K562 (cell line): Measurements from ENCODE around the gene DEK. TPM values are rescaled to one million over a fixed set of nuclear protein-coding genes. Genes with fewer than 3 reads are reported as not detected.

Experiments used
- CBFA2T2 ChIP-seq: fragments of 450-650 bp; conservative IDR thresholded peaks from 2 replicates; pipeline ENCODE4 v1.6.1; 2017; ENCODE audit warnings: mild to moderate bottlenecking
- FOXA3 ChIP-seq, 2 experiments: fragments of 450-650 bp in 1 of 2; sonication (generic) in 1 of 2; formaldehyde crosslinking; IDR thresholded peaks in 1 of 2; conservative IDR thresholded peaks in 1 of 2; 2 replicates each; pipeline versions ENCODE4 v1.4.0 to v1.8.0; 2020 to 2022; ENCODE audit warnings: mild to moderate bottlenecking in 2 of 2, missing genetic modification reagents in 1 of 2
- HDAC1 ChIP-seq, 2 experiments: fragments of 450-650 bp; IDR thresholded peaks; 2 replicates each; pipeline ENCODE4 v1.6.1; 2016 to 2017; ENCODE audit warnings: inconsistent platforms in 1 of 2, mild to moderate bottlenecking in 1 of 2, moderate library complexity in 1 of 2
- KDM1A ChIP-seq, 2 experiments: fragments of 450-650 bp; IDR thresholded peaks; 2 replicates each; pipeline ENCODE4 v1.6.1; 2016; ENCODE audit warnings: mild to moderate bottlenecking in 2 of 2
- MYBL2 ChIP-seq, 2 experiments: fragments of 450-650 bp in 1 of 2; sonication (generic) in 1 of 2; formaldehyde crosslinking in 1 of 2; IDR thresholded peaks; 2 replicates each; pipeline versions ENCODE4 v1.6.1 to v1.8.1; 2017 to 2022; ENCODE audit warnings: borderline replicate concordance in 1 of 2, inconsistent platforms in 1 of 2, low read depth in 1 of 2, mild to moderate bottlenecking in 1 of 2, missing genetic modification reagents in 1 of 2, moderate library complexity in 1 of 2
- RBFOX2 ChIP-seq: fragments of 200-400 bp; formaldehyde crosslinking; IDR thresholded peaks from 2 replicates; pipeline ENCODE4 v1.6.1; 2017; ENCODE audit warnings: low read depth, mild to moderate bottlenecking, low read length, moderate library complexity
- RCOR1 ChIP-seq, 2 experiments: IDR thresholded peaks; 2 replicates each; pipeline ENCODE4 v1.6.1; 2012; ENCODE audit warnings: low read depth in 2 of 2, low read length in 2 of 2, borderline replicate concordance in 1 of 2, improper control_type of control experiment in 1 of 2
- RFX7 ChIP-seq: fragments of 250-450 bp; sonication (Bioruptor Pico); IDR thresholded peaks from 2 replicates; pipeline ENCODE4 v1.5.1; 2021; ENCODE audit warnings: mild to moderate bottlenecking
- SP1 ChIP-seq: sonication (generic); formaldehyde crosslinking; IDR thresholded peaks from 2 replicates; pipeline ENCODE4 v1.8.1; 2022; ENCODE audit warnings: mild to moderate bottlenecking, missing genetic modification reagents
- SRSF7 ChIP-seq: fragments of 200-400 bp; formaldehyde crosslinking; optimal IDR thresholded peaks from 2 replicates; pipeline ENCODE3; 2017; ENCODE audit warnings: mild to moderate bottlenecking, low read depth, low read length
- TCF3 ChIP-seq: sonication (generic); formaldehyde crosslinking; IDR thresholded peaks from 2 replicates; pipeline ENCODE4 v1.4.0; 2020; ENCODE audit warnings: mild to moderate bottlenecking, missing genetic modification reagents
- TEAD4 ChIP-seq, 2 experiments: sonication (generic) in 1 of 2; formaldehyde crosslinking in 1 of 2; IDR thresholded peaks; 2 replicates each; pipeline versions ENCODE4 v1.6.1 to v1.8.0; 2012 to 2022; ENCODE audit warnings: borderline replicate concordance in 1 of 2, inconsistent platforms in 1 of 2, low read length in 1 of 2, mild to moderate bottlenecking in 1 of 2, missing genetic modification reagents in 1 of 2
- ZNF431 ChIP-seq: sonication (generic); formaldehyde crosslinking; IDR thresholded peaks from 2 replicates; pipeline ENCODE4 v1.8.0; 2022; ENCODE audit warnings: mild to moderate bottlenecking, missing genetic modification reagents
- ZNF644 ChIP-seq: fragments of 200-800 bp; sonication (Bioruptor generic); IDR thresholded peaks from 2 replicates; pipeline ENCODE4 v1.6.1; 2016; ENCODE audit warnings: low read depth, missing genetic modification characterization, missing compliant biosample characterization
- ZZZ3 ChIP-seq: fragments of 450-650 bp; IDR thresholded peaks from 2 replicates; pipeline ENCODE4 v1.6.1; 2016; ENCODE audit warnings: antibody characterized with exemption, mild to moderate bottlenecking, moderate library complexity
- polyA plus RNA-seq, 8 experiments: library from polyadenylated mRNA; depleted of rRNA in 4 of 8; stranded (reverse) in 5 of 8; unstranded in 3 of 8; fragments of >200 nt; fragmentation: Nextera tagmentation in 2 of 8; fragmentation: Illumina TruSeq in 1 of 8; extraction: Ambion mirVana in 2 of 8; extraction: Trizol in 1 of 8; gene quantifications; 2 replicates each; pipeline versions ENCODE4 v1.2.1 to v1.2.3, GENCODE V29; 2011 to 2014; ENCODE audit warnings: inconsistent platforms in 1 of 8, missing spikeins in 1 of 8
- total RNA-seq, 7 experiments: library from RNA; depleted of rRNA in 6 of 7; stranded (reverse); fragments of >200 nt in 6 of 7; fragmentation: Illumina TruSeq in 2 of 7; extraction: Trizol in 2 of 7; gene quantifications; 2 replicates each; pipeline versions ENCODE4 v1.2.1 to v1.2.3, GENCODE V29; 2011 to 2021; ENCODE audit warnings: low replicate concordance in 1 of 7
- TF ChIP-seq, protein P1 (sequence below): sonication (generic); formaldehyde crosslinking; IDR thresholded peaks from 2 replicates; pipeline ENCODE4 v1.8.0; 2022; ENCODE audit warnings: mild to moderate bottlenecking, missing genetic modification reagents, borderline replicate concordance
- TF ChIP-seq, protein P2 (sequence below): fragments of 450-650 bp; IDR thresholded peaks from 2 replicates; pipeline ENCODE4 v1.6.1; 2017; ENCODE audit warnings: antibody characterized with exemption
- TF ChIP-seq, protein P3 (sequence below): fragments of 450-650 bp; IDR thresholded peaks from 2 replicates; pipeline ENCODE4 v1.6.1; 2018; ENCODE audit not compliant: partially characterized antibody
- TF ChIP-seq, protein P4 (sequence below): fragments of 250-450 bp; sonication (Bioruptor Pico); IDR thresholded peaks from 2 replicates; pipeline ENCODE4 v1.8.0; 2021; ENCODE audit warnings: borderline replicate concordance, mild to moderate bottlenecking, moderate library complexity; ENCODE audit not compliant: poor library complexity, severe bottlenecking

The DEK gene
- total and polyA plus RNA-seq, 9 of the 15 experiments (the other 6 are each of a cell fraction or from before 2014, with no cell fraction given), result 82.3 to 338 (median 184) TPM

DNA sequence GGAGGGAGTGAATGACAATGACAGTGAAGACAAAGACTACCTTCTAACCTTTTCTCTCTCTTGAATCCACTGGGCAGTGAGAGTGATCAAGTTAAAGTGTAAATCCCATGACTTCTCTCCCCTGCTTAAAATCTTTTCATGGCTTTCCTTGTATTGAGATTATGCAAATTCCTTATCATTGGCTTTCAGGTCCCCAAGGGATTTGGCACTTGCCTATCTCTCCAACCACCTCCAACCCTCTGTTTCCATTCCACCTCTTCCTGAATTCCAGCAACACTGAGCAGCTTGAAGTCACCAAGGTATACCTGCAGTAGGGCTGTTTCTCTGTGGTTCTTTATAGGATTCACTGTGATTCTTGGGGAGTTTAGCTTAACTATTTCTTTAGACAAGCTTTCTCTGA, 48.0 kb upstream of the DEK start (continued):
- no peak for TF ChIP-seq SRSF7
- TF ChIP-seq FOXA3 (CRISPR knock-in tag; conservative IDR thresholded peaks at IDR 0.05 in 1 of 2, IDR thresholded peaks at IDR 0.05 in 1 of 2), result no peak
- TF ChIP-seq SP1 (CRISPR knock-in tag), result no peak
- TF ChIP-seq, protein P1, sequence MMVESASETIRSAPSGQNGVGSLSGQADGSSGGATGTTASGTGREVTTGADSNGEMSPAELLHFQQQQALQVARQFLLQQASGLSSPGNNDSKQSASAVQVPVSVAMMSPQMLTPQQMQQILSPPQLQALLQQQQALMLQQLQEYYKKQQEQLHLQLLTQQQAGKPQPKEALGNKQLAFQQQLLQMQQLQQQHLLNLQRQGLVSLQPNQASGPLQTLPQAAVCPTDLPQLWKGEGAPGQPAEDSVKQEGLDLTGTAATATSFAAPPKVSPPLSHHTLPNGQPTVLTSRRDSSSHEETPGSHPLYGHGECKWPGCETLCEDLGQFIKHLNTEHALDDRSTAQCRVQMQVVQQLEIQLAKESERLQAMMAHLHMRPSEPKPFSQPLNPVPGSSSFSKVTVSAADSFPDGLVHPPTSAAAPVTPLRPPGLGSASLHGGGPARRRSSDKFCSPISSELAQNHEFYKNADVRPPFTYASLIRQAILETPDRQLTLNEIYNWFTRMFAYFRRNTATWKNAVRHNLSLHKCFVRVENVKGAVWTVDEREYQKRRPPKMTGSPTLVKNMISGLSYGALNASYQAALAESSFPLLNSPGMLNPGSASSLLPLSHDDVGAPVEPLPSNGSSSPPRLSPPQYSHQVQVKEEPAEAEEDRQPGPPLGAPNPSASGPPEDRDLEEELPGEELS (CRISPR knock-in tag), result no peak
- TF ChIP-seq ZNF644, result no peak
- TF ChIP-seq, protein P2, sequence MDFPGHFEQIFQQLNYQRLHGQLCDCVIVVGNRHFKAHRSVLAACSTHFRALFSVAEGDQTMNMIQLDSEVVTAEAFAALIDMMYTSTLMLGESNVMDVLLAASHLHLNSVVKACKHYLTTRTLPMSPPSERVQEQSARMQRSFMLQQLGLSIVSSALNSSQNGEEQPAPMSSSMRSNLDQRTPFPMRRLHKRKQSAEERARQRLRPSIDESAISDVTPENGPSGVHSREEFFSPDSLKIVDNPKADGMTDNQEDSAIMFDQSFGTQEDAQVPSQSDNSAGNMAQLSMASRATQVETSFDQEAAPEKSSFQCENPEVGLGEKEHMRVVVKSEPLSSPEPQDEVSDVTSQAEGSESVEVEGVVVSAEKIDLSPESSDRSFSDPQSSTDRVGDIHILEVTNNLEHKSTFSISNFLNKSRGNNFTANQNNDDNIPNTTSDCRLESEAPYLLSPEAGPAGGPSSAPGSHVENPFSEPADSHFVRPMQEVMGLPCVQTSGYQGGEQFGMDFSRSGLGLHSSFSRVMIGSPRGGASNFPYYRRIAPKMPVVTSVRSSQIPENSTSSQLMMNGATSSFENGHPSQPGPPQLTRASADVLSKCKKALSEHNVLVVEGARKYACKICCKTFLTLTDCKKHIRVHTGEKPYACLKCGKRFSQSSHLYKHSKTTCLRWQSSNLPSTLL, result no peak
- no peak for TF ChIP-seq MYBL2 (IDR thresholded peaks at IDR 0.05; ENCODE audit: low read depth)
- no peak for TF ChIP-seq MYBL2 (CRISPR knock-in tag; IDR thresholded peaks at IDR 0.05; ENCODE audit: borderline replicate concordance)
- peak in 1 of 2 experiments; percentile 79; a peak in 2 of 4 replicates for TF ChIP-seq HDAC1 (IDR thresholded peaks at IDR 0.05)
- TF ChIP-seq RFX7 (CRISPR knock-in tag), result no peak
- TF ChIP-seq, protein P3, sequence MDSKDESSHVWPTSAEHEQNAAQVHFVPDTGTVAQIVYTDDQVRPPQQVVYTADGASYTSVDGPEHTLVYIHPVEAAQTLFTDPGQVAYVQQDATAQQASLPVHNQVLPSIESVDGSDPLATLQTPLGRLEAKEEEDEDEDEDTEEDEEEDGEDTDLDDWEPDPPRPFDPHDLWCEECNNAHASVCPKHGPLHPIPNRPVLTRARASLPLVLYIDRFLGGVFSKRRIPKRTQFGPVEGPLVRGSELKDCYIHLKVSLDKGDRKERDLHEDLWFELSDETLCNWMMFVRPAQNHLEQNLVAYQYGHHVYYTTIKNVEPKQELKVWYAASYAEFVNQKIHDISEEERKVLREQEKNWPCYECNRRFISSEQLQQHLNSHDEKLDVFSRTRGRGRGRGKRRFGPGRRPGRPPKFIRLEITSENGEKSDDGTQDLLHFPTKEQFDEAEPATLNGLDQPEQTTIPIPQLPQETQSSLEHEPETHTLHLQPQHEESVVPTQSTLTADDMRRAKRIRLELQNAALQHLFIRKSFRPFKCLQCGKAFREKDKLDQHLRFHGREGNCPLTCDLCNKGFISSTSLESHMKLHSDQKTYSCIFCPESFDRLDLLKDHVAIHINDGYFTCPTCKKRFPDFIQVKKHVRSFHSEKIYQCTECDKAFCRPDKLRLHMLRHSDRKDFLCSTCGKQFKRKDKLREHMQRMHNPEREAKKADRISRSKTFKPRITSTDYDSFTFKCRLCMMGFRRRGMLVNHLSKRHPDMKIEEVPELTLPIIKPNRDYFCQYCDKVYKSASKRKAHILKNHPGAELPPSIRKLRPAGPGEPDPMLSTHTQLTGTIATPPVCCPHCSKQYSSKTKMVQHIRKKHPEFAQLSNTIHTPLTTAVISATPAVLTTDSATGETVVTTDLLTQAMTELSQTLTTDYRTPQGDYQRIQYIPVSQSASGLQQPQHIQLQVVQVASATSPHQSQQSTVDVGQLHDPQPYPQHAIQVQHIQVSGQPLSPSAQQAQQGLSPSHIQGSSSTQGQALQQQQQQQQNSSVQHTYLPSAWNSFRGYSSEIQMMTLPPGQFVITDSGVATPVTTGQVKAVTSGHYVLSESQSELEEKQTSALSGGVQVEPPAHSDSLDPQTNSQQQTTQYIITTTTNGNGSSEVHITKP, result no peak
- TF ChIP-seq RBFOX2, result no peak
- TF ChIP-seq TCF3 (CRISPR knock-in tag), result peak; percentile 64
- no peak for TF ChIP-seq ZNF431 (CRISPR knock-in tag)
- TF ChIP-seq RCOR1 (IDR thresholded peaks at IDR 0.05; ENCODE audit: borderline replicate concordance in 1 of 2, low read depth in 2 of 2, low read length in 2 of 2), result peak in 1 of 2 experiments; percentile 78; a peak in 1 of 4 replicates
- TF ChIP-seq, protein P4, sequence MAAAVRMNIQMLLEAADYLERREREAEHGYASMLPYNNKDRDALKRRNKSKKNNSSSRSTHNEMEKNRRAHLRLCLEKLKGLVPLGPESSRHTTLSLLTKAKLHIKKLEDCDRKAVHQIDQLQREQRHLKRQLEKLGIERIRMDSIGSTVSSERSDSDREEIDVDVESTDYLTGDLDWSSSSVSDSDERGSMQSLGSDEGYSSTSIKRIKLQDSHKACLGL (CRISPR knock-in tag), result no peak
- no peak for TF ChIP-seq ZZZ3
- TF ChIP-seq CBFA2T2, result peak; percentile 44
- peak; percentile 52 for TF ChIP-seq TEAD4 (IDR thresholded peaks at IDR 0.05; ENCODE audit: low read length)
- TF ChIP-seq TEAD4 (CRISPR knock-in tag; IDR thresholded peaks at IDR 0.05; ENCODE audit: borderline replicate concordance), result no peak
- TF ChIP-seq KDM1A (IDR thresholded peaks at IDR 0.05), result peak; percentile 80 to 85
